HEK293T (cell line): ENCODE measurements around the gene KERA.

Experiments
- BHLHE40 ChIP-seq: fragments of 450-650 bp; IDR thresholded peaks from 2 replicates; pipeline ENCODE4 v1.6.1; 2016; ENCODE audit warnings: mild to moderate bottlenecking, moderate library complexity, borderline replicate concordance
- CTBP1 ChIP-seq: fragments of 450-650 bp; IDR thresholded peaks from 2 replicates; pipeline ENCODE4 v1.6.1; 2016; ENCODE audit warnings: borderline replicate concordance
- ELF4 ChIP-seq: fragments of 450-650 bp; IDR thresholded peaks from 2 replicates; pipeline ENCODE4 v1.6.1; 2017; ENCODE audit warnings: antibody characterized with exemption
- FOXA1 ChIP-seq: fragments of 450-650 bp; IDR thresholded peaks from 2 replicates; pipeline ENCODE4 v1.6.1; 2016; ENCODE audit warnings: mild to moderate bottlenecking
- FOXK2 ChIP-seq: fragments of 450-650 bp; IDR thresholded peaks from 2 replicates; pipeline ENCODE4 v1.6.1; 2016; ENCODE audit warnings: mild to moderate bottlenecking
- FOXM1 ChIP-seq: fragments of 450-650 bp; IDR thresholded peaks from 2 replicates; pipeline ENCODE4 v1.6.1; 2017; ENCODE audit warnings: mild to moderate bottlenecking, borderline replicate concordance
- L3MBTL2 ChIP-seq: fragments of 450-650 bp; conservative IDR thresholded peaks from 2 replicates; pipeline ENCODE4 v1.6.1; 2016; ENCODE audit warnings: mild to moderate bottlenecking
- LEF1 ChIP-seq: fragments of 450-650 bp; IDR thresholded peaks from 2 replicates; pipeline ENCODE4 v1.6.1; 2017; ENCODE audit warnings: mild to moderate bottlenecking, borderline replicate concordance
- NFRKB ChIP-seq: fragments of 450-650 bp; IDR thresholded peaks from 2 replicates; pipeline ENCODE4 v1.6.1; 2016; ENCODE audit warnings: mild to moderate bottlenecking, moderate library complexity
- PKNOX1 ChIP-seq: fragments of 450-650 bp; IDR thresholded peaks from 2 replicates; pipeline ENCODE4 v1.6.1; 2016
- SP1 ChIP-seq: fragments of 450-650 bp; IDR thresholded peaks from 2 replicates; pipeline ENCODE4 v1.6.1; 2017
- SUZ12 ChIP-seq: fragments of 450-650 bp; IDR thresholded peaks from 2 replicates; pipeline ENCODE4 v1.6.1; 2016; ENCODE audit warnings: mild to moderate bottlenecking
- ZNF384 ChIP-seq: fragments of 450-650 bp; IDR thresholded peaks from 2 replicates; pipeline ENCODE4 v1.6.1; 2016

DNA sequence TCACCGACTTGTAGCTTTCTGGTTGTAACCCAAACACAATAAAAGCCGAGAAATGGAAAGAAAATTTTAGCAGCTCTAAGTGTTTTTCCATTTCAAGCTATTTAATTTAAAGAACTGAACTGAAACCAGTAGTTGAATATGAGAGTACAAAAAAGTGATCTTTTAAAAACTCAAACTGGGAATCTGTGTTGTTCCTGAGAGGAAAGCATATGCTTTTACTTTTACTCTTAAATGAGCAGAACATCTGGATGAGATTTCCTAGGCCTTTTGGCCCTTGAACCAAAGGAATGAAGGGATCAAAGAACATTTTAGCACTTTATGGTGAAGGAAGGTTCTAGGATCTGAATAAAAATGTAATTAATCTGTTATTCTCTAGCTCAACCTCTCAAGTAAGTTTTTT, 1.3 kb downstream of the KERA start:
- no peak for TF ChIP-seq FOXK2
- TF ChIP-seq ELF4 = no peak
- no peak for TF ChIP-seq ZNF384
- no peak for TF ChIP-seq BHLHE40
- no peak for TF ChIP-seq PKNOX1
- TF ChIP-seq LEF1 = no peak
- no peak for TF ChIP-seq NFRKB
- TF ChIP-seq SP1 = no peak
- TF ChIP-seq FOXA1 = no peak
- no peak for TF ChIP-seq SUZ12
- no peak for TF ChIP-seq L3MBTL2
- TF ChIP-seq FOXM1 = no peak
- TF ChIP-seq CTBP1 = no peak
